H9 (cell line): Measurements from ENCODE around the gene ZBTB8A. TPM values are rescaled to one million over a fixed set of nuclear protein-coding genes. Genes with fewer than 3 reads are reported as not detected.
A peak's percentile ranks its signal among the peaks of the same experiment; 100 is the strongest.

Source experiments
- DNase-seq: peaks from one replicate; pipeline ENCODE4 v3.0.0-alpha.2; 2017
- H2AFZ ChIP-seq: one replicate; pipeline ENCODE4 v1.6.1; 2013; ENCODE audit warnings: mild to moderate bottlenecking, low read length, control low read depth, moderate library complexity
- H2AK5ac ChIP-seq: 2 replicates; pipeline ENCODE4 v1.6.1; 2013; ENCODE audit warnings: low read length, control low read depth, mixed read lengths; ENCODE audit not compliant: insufficient read length
- H2BK120ac ChIP-seq: one replicate; pipeline ENCODE4 v1.6.1; 2013; ENCODE audit warnings: low read depth, mild to moderate bottlenecking, low read length, control low read depth, inconsistent platforms; ENCODE audit not compliant: poor library complexity, severe bottlenecking
- H2BK12ac ChIP-seq: 2 replicates; pipeline ENCODE4 v1.6.1; 2013; ENCODE audit warnings: low read length, control low read depth, mixed read lengths, low read depth; ENCODE audit not compliant: insufficient read length
- H2BK15ac ChIP-seq: 2 replicates; pipeline ENCODE4 v1.6.1; 2013; ENCODE audit warnings: low read depth, low read length, control low read depth
- H2BK20ac ChIP-seq: one replicate; pipeline ENCODE4 v1.6.1; 2013; ENCODE audit warnings: low read depth, mild to moderate bottlenecking, low read length, control low read depth, inconsistent platforms; ENCODE audit not compliant: poor library complexity, severe bottlenecking
- H2BK5ac ChIP-seq: 2 replicates; pipeline ENCODE4 v1.6.1; 2013; ENCODE audit warnings: low read length, control low read depth, mixed read lengths; ENCODE audit not compliant: insufficient read length
- H3K14ac ChIP-seq: 2 replicates; pipeline ENCODE4 v1.6.1; 2013; ENCODE audit warnings: low read length, control low read depth; ENCODE audit not compliant: insufficient read depth
- H3K18ac ChIP-seq: 2 replicates; pipeline ENCODE4 v1.6.1; 2013; ENCODE audit warnings: low read depth, mild to moderate bottlenecking, mixed read lengths, low read length, control low read depth; ENCODE audit not compliant: insufficient read length
- H3K23ac ChIP-seq: 2 replicates; pipeline ENCODE4 v1.6.1; 2013; ENCODE audit warnings: low read length, control low read depth, mixed read lengths, low read depth; ENCODE audit not compliant: insufficient read length
- H3K23me2 ChIP-seq: 2 replicates; pipeline ENCODE4 v1.6.1; 2013; ENCODE audit warnings: low read depth, mild to moderate bottlenecking, mixed read lengths, low read length, control low read depth; ENCODE audit not compliant: insufficient read length, poor library complexity, severe bottlenecking
- H3K27ac ChIP-seq: 2 replicates; pipeline ENCODE4 v1.5.1; 2013; ENCODE audit warnings: low read length, control low read depth, mixed read lengths, low read depth; ENCODE audit not compliant: insufficient read length
- H3K27me3 ChIP-seq: 2 replicates; pipeline ENCODE4 v1.6.1; 2013; ENCODE audit warnings: low read length, control low read depth, inconsistent platforms; ENCODE audit not compliant: insufficient read depth
- H3K4ac ChIP-seq: 2 replicates; pipeline ENCODE4 v1.6.1; 2013; ENCODE audit warnings: low read depth, mild to moderate bottlenecking, control low read depth, inconsistent platforms, low read length, moderate library complexity
- H3K4me1 ChIP-seq: 2 replicates; pipeline ENCODE4 v1.6.1; 2013; ENCODE audit warnings: low read length, control low read depth, inconsistent platforms; ENCODE audit not compliant: insufficient read depth
- H3K4me2 ChIP-seq: 2 replicates; pipeline ENCODE4 v1.6.1; 2013; ENCODE audit warnings: low read length, control low read depth, mixed read lengths; ENCODE audit not compliant: insufficient read length, insufficient read depth
- H3K56ac ChIP-seq: 2 replicates; pipeline ENCODE4 v1.6.1; 2013; ENCODE audit warnings: low read depth, mild to moderate bottlenecking, mixed read lengths, low read length, control low read depth; ENCODE audit not compliant: insufficient read length
- H3K79me1 ChIP-seq: 2 replicates; pipeline ENCODE4 v1.6.1; 2013; ENCODE audit warnings: low read depth, mild to moderate bottlenecking, moderate library complexity, low read length, control low read depth, inconsistent platforms; ENCODE audit not compliant: insufficient read depth, poor library complexity, severe bottlenecking
- H3K79me2 ChIP-seq: 2 replicates; pipeline ENCODE4 v1.6.1; 2013; ENCODE audit warnings: low read length, control low read depth, inconsistent platforms; ENCODE audit not compliant: insufficient read depth
- H3K9ac ChIP-seq: 2 replicates; pipeline ENCODE4 v1.6.1; 2013; ENCODE audit warnings: low read length, control low read depth, mixed read lengths; ENCODE audit not compliant: insufficient read length; ENCODE audit errors: extremely low read depth
- H3K9me3 ChIP-seq: one replicate; pipeline ENCODE4 v1.6.1; 2013; ENCODE audit warnings: low read depth, low read length, inconsistent platforms; ENCODE audit not compliant: control insufficient read depth
- H3T11ph ChIP-seq: one replicate; pipeline ENCODE4 v1.6.1; 2013; ENCODE audit warnings: mild to moderate bottlenecking, low read length, control low read depth, inconsistent platforms
- H4K20me1 ChIP-seq: one replicate; pipeline ENCODE4 v1.6.1; 2013; ENCODE audit not compliant: control insufficient read depth, insufficient read length, insufficient read depth
- H4K5ac ChIP-seq: 2 replicates; pipeline ENCODE4 v1.6.1; 2013; ENCODE audit warnings: low read depth, mild to moderate bottlenecking, mixed read lengths, low read length, control low read depth; ENCODE audit not compliant: insufficient read length
- H4K8ac ChIP-seq: replicated peaks from 2 replicates; pipeline ENCODE4 v1.6.1; 2013; ENCODE audit warnings: low read length, control low read depth, mixed read lengths, low read depth; ENCODE audit not compliant: insufficient read length
- H4K91ac ChIP-seq: 2 replicates; pipeline ENCODE4 v1.6.1; 2013; ENCODE audit warnings: low read depth, mild to moderate bottlenecking, moderate library complexity, mixed read lengths, low read length, control low read depth; ENCODE audit not compliant: insufficient read length
- H3K27ac Mint-ChIP-seq, 3 experiments: 2 replicates in 2 of 3; 3 replicates in 1 of 3; pipeline ENCODE4 v1.8.0; 2020 to 2021; ENCODE audit warnings: mixed read lengths in 3 of 3, mild to moderate bottlenecking in 1 of 3, moderate library complexity in 1 of 3
- H3K27me3 Mint-ChIP-seq: 2 replicates; pipeline ENCODE4 v1.8.0; 2021; ENCODE audit warnings: low read depth, mild to moderate bottlenecking, moderate library complexity, mixed read lengths
- H3K36me3 Mint-ChIP-seq, 3 experiments: 2 replicates in 2 of 3; 3 replicates in 1 of 3; pipeline ENCODE4 v1.8.0; 2020 to 2021; ENCODE audit warnings: low read depth in 3 of 3, mixed read lengths in 3 of 3; ENCODE audit not compliant: insufficient read depth in 1 of 3
- H3K4me1 Mint-ChIP-seq, 2 experiments: 2 replicates each; pipeline ENCODE4 v1.8.0; 2020; ENCODE audit warnings: mixed read lengths in 2 of 2
- H3K4me3 Mint-ChIP-seq, 2 experiments: 2 replicates in 1 of 2; 3 replicates in 1 of 2; pipeline ENCODE4 v1.8.0; 2020 to 2021; ENCODE audit warnings: mild to moderate bottlenecking in 2 of 2, mixed read lengths in 2 of 2, moderate library complexity in 1 of 2
- H3K9me3 Mint-ChIP-seq, 2 experiments: 2 replicates in 1 of 2; 3 replicates in 1 of 2; pipeline ENCODE4 v1.8.0; 2020; ENCODE audit warnings: mild to moderate bottlenecking in 2 of 2, mixed read lengths in 2 of 2, moderate library complexity in 1 of 2
- CTCF ChIP-seq: fragments of 200-600 bp; sonication (generic); conservative IDR thresholded peaks from 3 replicates; pipeline ENCODE4 v1.8.0; 2021; ENCODE audit warnings: antibody characterized with exemption, mild to moderate bottlenecking
- WGBS: extraction: QIAGEN DNeasy Blood & Tissue Kit; methylation state at CpG from one replicate; pipeline ENCODE4 v1.1.7; 2013; ENCODE audit warnings: missing lambda C conversion rate, low lambda C conversion rate, mixed read lengths; ENCODE audit not compliant: insufficient read length; ENCODE audit errors: extremely low coverage; 5-methylcytosine and 5-hydroxymethylcytosine counted together
- total RNA-seq: library from RNA; stranded (reverse); gene quantifications from 2 replicates; pipeline ENCODE4 v1.2.1, GENCODE V29; 2021

Gene ZBTB8A
- total RNA-seq, 1 experiment from 2014 or later = 11.3 TPM

- no peak for DNase-seq
- Histone ChIP-seq H3K79me2 (no peaks in the 10 kb centered on the region), H2BK5ac (no peak overlapping the region), H2BK12ac (no peak overlapping the region), H2AK5ac (no peak overlapping the region), H3K56ac (no peak overlapping the region), H3K23me2 (no peaks in the 10 kb centered on the region), H3K79me1 (no peaks in the 10 kb centered on the region), H3K4ac (no peak overlapping the region), H3K27ac (no peak overlapping the region), H2BK15ac (no peak overlapping the region), H4K5ac (no peak overlapping the region), H4K20me1 (no peaks in the 10 kb centered on the region), H3K18ac (no peak overlapping the region), H2BK20ac (no peak overlapping the region), H3K27me3 (no peaks in the 10 kb centered on the region), H4K91ac (no peak overlapping the region), H3K4me1 (no peaks in the 10 kb centered on the region), H3K9me3 (no peaks in the 10 kb centered on the region), H3T11ph (no peak overlapping the region), H3K23ac (no peak overlapping the region), H2AFZ (no peak overlapping the region), H3K9ac (no peak overlapping the region), H3K14ac (no peak overlapping the region), H3K4me2 (no peak overlapping the region), H2BK120ac (no peak overlapping the region), H4K8ac (no peak overlapping the region)
- Mint-ChIP-seq H3K36me3 (no peaks in the 10 kb centered on the region), H3K4me3 (no peak overlapping the region), H3K27ac (peak overlapping the region in 1 of 3 experiments; percentile 73; a peak in 2 of 7 replicates), H3K27me3 (no peaks in the 10 kb centered on the region; the same call in 1 of the 2 replicates), H3K4me1 (no peaks in the 10 kb centered on the region), H3K9me3 (0 out of 5 replicates have a peak, but pooled peaks cover 0 to 2% of the 10 kb centered on the region in 2 experiments)
- no CpG with 5 or more reads among the region's 5 CpGs for WGBS
- no peak for TF ChIP-seq CTCF
Measured at GRCh38 chr1:32508761-32509160, 30.5 kb upstream of the ZBTB8A start.
